Gastrocnemius medialis (tissue), 4 donors: Measurements from ENCODE around the gene ATP13A5.

Experiments
- CTCF ChIP-seq, 5 experiments: fragments of 450-650 bp in 3 of 5; fragments of 200-600 bp in 2 of 5; sonication (generic) in 2 of 5; IDR thresholded peaks in 4 of 5; conservative IDR thresholded peaks in 1 of 5; 1 replicate in 4 of 5; 2 replicates in 1 of 5; pipeline ENCODE4 v1.5.1; 2016 to 2019; ENCODE audit warnings: antibody characterized with exemption in 5 of 5, mild to moderate bottlenecking in 3 of 5, moderate library complexity in 3 of 5
- POLR2A ChIP-seq, 2 donors: fragments of 450-650 bp; IDR thresholded peaks; one replicate each; pipeline ENCODE4 v1.6.1; 2017; ENCODE audit warnings: antibody characterized with exemption in 2 of 2, mild to moderate bottlenecking in 2 of 2, moderate library complexity in 2 of 2

GRCh38 chr3:193317682-193318300 lies 60.8 kb downstream of the ATP13A5 start:
- no peak for TF ChIP-seq CTCF (IDR thresholded peaks at IDR 0.05 in 4 of 5, conservative IDR thresholded peaks at IDR 0.05 in 1 of 5)
- no peak for TF ChIP-seq POLR2A (IDR thresholded peaks at IDR 0.05)
